Measurements from ENCODE around the gene AGPAT3.
"Not testable (repeated sequence)": the region's sequence is repeated elsewhere in the genome, so short reads cannot be mapped to it uniquely, and the experiment has no call there.

The AGPAT3 gene

DNA sequence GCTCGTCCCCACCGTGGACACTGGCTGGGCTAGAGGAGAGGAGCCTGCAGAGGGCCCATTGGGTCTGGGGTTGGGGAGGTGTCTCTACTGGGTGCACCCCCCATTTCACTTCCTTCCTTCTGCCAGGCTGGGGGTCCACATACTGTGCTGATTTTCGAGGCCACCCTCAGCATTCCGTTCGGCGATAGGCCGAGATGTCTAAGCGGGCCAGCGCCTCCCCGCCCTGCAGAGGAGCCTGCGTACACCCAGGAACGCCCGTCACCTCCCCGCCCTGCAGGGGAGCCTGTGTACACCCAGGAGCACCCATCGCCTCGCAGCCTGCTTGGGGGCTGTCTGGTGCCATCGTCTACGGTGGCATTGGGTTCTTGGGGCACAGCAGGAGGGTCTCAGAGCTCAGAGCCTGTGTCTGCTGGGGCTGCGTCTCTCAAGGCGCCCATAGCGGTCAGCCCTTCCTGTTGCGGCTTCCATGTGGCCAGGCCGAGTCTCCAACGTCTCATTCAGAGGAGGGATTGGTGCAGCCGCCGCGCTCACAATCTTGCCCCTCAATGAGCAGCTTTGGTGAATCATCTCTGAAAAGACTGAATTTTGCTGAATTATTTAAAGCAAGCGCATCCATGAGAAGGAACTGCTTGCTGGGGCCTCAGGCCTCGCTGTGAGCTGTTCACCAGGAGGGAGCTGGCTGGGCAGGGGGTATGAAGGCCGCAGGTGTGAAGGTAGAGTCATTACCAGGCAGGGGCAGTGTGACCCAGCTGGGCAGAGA, 30.7 kb upstream of the AGPAT3 start:
- DNase-seq (ENCODE audit: low read depth), result no peak

GRCh38 chr21:43835050-43835449, 30.0 kb upstream of the AGPAT3 start:
- DNase-seq (ENCODE audit: low read depth), result no peak

DNA sequence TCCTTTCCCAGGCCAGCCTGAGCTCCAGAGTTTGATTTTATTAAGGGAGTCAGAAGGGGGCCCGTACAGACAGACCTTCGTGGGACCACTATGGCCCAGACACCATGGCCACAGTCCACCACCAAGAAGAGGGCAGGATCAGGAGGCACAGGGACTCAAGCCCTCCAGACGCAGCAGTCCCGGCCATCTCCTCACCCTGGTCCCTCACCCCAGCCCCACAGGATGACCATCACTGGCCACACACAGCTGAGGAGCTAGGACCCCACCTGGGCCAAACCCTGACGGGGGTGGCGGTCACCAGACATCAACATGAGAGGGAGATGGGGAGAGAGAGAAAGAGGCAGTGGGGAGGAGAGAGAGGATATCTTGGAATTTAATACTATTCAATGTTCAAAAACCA, 29.2 kb upstream of the AGPAT3 start:
- DNase-seq (ENCODE audit: low read depth), result no peak

DNA sequence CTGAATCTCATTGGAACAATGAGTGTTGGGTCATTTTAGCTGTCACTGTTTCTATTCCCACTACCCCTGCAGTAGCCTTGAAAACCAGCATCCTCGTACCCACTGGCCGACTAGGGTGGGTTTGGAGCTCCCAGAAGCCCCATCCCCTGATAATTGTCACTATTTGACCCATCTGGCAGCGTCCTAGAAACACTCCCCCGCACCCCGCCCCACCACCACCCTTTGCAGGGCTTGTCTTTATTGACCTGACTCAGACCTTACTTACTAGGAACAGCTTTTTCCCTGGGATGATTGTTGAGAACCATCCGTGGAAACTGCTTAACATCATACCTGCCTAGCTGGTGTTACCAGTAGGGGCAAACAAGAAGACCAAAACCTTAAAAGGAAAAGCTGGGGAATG, 28.4 kb upstream of the AGPAT3 start:
- no peak for DNase-seq (ENCODE audit: low read depth)

GRCh38 chr21:43840259-43840658, 24.8 kb upstream of the AGPAT3 start:
- DNase-seq (ENCODE audit: low read depth), result no peak

DNA sequence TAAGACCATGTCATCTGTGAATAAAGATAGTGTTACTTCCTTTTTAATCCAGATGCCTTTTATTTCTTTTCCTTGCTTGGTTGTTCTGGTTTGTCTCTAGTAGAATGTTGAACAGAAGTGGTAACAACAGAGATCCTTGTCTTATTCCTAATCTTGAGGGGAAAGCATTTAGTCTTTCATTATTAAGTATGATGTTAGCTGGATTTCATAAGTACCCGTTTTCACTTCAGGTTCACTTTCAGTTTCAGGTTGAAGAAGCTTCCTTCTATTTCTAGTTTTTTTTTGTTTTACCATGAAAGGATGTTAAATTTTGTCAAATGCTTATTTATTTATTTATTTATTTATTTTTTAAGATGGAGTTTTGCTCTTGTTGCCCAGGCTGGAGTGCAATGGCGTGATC, 22.3 kb upstream of the AGPAT3 start:
- no peak for DNase-seq (ENCODE audit: low read depth)

DNA sequence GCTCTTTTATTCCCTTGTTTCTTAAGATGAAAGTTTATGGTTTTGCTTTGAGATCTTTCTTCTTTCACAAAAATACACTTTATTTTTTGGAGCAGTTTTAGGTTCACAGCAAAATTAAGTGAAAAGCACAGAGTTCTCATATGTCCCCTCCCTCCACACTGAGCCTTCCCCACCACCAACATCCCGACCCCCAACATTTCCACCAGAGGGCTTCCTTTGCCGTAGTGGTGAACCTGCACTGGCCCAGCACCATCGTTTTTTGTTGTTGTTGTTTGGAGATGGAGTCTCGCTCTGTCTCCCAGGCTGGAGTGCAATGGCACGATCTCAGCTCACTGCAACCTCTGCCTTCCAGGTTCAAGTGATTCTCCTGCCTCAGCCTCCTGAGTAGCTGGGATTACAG, 20.1 kb upstream of the AGPAT3 start:
- DNase-seq (ENCODE audit: low read depth), result not testable (repeated sequence)

DNA sequence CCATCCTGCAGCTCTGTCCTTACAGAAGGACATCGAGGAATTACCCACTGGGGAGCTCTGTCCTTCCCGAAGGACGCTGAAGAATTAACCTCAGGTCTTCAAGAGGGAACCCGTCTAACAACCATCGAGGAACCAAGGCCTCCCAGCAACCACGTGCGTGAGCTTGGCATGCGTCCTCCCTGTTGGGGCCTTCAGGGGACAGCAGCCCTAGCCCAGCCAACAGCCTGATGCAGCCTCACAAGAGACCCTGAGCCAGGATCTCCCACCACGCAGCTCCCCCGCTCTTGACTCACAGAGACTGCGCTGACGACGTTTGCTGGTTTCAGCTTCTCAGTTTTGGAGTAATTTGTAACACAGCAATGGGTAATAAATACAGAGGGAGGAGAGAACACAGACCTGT, 19.6 kb upstream of the AGPAT3 start:
- DNase-seq (ENCODE audit: low read depth), result no peak

DNA sequence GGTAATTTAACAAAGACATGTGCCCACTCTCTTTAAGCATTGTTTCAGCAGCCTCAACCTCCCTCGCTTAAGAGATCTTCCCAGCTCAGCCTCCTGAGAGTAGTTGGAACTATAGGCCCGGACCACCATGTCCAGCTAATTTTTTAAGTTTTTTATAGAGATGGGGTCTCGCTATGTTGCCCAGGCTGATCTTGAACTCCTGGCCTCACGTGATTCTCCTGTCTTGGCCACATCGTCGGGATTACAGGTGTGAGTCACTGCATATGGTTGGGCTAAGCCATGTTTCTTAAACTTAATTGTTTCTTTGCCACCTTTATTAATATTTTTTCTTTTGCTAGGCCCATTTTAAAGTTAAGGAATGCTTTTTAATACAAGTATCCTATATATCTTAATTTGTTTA, 18.6 kb upstream of the AGPAT3 start:
- DNase-seq (ENCODE audit: low read depth), result no peak

GRCh38 chr21:43847301-43847700, 17.7 kb upstream of the AGPAT3 start:
- DNase-seq (ENCODE audit: low read depth), result no peak

DNA sequence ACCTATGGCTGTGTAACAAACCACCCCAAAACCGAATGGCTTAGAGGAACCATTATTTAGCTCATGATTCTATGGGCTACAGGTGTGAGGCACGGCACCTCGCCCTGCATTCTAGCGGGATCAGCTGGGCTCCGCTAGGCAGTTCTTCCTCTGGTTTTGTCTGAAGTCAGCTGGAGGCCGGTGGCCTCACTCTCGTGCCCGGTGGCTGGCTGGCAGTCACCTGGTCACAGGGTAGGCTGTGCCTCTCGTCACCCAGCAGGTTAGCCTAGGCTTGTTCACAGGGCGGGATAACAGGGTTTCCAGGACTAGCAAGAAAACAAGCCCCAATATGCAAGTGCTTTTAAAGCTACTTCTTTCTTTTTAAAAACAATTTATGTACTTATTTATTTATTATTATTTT, 16.3 kb upstream of the AGPAT3 start:
- DNase-seq (ENCODE audit: low read depth), result no peak

GRCh38 chr21:43849532-43850299, 15.3 kb upstream of the AGPAT3 start:
- DNase-seq (ENCODE audit: low read depth), result no peak

DNA sequence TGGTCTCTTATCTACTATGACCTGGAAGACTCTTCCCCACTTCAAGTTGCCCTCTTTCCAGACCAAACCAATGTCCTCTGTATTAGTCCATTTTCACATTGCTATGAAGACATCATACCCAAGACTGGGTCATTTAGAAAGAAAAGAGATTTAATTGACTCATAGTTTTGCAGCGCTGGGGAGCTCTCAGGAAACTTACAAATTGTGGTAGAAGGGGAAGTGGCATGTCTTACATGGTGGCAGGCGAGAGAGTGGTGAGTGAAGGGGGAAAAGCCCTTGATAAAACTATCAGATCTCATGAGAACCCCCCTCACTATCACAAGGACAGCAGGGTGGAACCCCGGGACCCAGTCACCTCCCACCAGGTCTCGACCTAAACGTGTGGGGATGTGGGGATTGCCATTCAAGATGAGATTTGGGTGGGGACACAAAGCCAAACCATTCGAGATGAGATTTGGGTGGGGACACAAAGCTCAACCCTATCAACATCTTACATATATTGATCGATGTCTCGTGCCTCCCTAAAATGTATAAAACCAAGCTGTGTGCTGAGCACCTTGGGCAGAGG, 14.2 kb upstream of the AGPAT3 start:
- no peak for DNase-seq (ENCODE audit: low read depth)

DNA sequence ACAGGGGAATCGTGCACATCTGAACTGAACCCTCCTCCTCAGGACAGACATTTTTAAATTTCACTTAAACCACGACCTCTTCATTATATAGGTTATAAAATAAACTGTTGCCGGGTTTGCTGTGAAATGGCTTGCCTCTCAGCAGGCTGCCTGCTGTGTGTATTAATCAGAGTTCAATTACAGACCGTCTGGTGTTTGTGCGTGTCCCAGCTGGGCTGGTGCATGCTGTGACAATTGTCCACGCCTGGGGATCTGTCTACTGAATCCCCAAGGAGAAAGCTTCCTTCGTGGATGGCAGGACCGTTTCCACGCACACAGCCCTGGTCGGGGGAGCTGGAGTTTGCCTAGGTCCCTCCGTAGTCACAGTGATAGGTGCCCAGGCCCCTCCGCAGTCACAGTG, 13.4 kb upstream of the AGPAT3 start:
- no peak for DNase-seq (ENCODE audit: low read depth)

- no peak for DNase-seq (ENCODE audit: low read depth)
Measured at GRCh38 chr21:43853851-43854772, 10.9 kb upstream of the AGPAT3 start.

- DNase-seq (ENCODE audit: low read depth), result no peak
Measured at GRCh38 chr21:43854773-43855633, 10.0 kb upstream of the AGPAT3 start.

DNA sequence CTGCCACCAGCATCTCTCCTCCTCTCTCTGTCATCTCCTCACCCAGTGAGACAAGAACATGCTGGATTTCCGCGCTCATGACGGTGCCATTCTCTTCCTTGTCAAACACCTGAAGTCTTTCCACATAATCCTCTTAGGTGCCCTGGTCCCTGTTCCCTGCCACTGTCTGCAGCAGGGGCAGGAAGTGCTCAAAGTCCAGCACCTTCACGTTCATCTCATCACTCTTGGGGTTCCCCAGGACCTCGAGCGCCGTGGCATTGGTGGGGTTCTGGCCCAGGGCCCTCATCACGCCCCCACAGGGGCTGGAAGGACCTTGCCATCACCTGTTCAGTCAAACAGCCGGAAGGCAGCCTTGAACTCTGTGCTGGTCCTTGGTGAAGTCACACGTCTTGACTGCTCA, 9.1 kb upstream of the AGPAT3 start:
- DNase-seq (ENCODE audit: low read depth), result no peak

DNA sequence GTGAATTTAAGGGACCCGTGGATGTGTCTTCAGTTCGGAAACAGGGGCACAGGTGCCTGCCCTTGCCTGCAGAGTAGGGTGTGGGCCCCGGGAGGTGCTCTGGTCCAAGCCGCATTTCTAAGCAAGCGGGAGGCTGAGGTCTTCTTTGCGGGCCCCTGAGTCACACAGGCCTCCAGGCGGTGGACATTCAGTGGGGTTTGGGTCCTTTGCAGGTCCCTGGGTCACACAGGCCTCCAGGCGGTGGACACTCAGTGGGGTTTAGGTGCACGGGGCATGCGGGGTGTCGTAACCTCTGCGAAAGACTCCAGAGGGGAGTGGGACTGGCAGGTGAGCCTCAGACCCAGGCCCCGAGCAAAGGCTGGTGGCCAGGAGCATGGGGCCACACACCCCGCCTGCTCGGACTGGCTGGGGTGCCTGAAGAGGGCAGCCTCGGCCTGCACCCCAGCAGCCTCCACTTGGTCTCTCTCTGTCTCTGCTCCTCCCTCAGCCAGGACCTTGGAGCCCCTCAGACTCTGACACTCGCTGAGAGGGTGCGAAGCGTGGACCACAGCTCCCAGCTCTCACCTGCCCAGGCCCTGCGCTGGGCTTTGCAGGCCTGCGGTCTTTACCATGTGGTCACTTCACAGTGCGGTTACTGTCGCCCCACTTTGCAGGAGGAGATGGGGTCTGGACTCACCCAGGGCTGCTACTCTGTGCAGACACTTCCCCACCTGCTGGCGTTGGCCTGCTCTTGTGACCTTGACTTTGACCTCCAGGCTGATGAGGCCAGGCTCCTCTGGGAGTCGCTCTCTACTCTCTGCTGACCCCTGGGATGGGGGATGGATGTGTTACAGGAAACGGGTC, 6.0 kb upstream of the AGPAT3 start:
- DNase-seq (ENCODE audit: low read depth), result no peak

DNA sequence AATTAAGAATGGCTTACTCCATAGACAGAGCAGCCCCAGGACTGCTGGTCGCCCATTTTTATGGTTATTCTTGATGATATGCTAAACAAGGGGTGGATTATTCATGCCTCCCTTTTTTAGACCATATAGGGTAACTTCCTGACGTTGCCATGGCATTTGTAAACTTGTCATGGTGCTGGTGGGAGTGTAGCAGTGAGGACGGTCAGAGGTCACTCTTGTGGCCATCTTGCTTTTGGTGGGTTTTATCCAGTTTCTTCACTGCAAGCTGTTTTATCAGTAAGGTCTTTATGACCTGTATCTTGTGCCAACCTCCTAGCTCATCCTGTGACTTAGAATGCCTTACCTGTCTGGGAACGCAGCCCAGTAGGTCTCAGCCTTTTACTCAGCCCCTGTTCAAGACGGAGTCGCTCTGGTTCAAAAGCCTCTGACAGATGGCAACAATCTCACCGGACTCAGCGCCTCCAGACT, 5.2 kb upstream of the AGPAT3 start:
- no peak for DNase-seq (ENCODE audit: low read depth)

DNA sequence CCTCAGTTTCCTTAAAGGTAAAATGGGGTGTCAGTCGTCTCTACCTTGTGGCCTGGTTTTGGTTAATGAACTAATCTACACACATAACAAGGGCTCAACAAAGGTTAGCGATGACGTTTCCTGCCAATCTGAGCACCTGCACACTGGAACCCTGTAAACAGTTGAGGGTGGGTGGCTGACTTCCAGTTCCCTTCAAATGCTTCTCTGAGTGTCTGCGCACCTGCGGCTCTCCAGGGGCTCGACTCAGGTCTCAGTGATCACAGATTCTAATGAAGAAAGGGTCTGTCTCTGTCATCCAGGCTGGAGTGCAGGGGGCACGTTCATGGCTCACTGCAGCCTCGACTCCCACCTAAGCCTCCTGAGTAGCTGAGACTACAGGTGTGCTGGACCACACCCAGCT, 3.3 kb upstream of the AGPAT3 start:
- no peak for DNase-seq (ENCODE audit: low read depth)

Data from ELR (cell line).